Bronchial epithelial cell (primary cell): Measurements from ENCODE around the gene PKMYT1. TPM values are rescaled to one million over a fixed set of nuclear protein-coding genes. Genes with fewer than 3 reads are reported as not detected.

Experiments
- DNase-seq: peaks from one replicate; pipeline ENCODE4 v3.0.0-alpha.2; 2010; ENCODE audit warnings: low read depth
- FAIRE-seq: peaks from 2 replicates; lab custom pipeline; 2011; peaks lifted over from hg19 to GRCh38; lab: Jason Lieb, UNC
- H3K27me3 ChIP-seq: 2 replicates; pipeline ENCODE4 v1.5.1; 2011; ENCODE audit warnings: low read length; ENCODE audit not compliant: control insufficient read depth, insufficient read depth
- H3K36me3 ChIP-seq: 2 replicates; pipeline ENCODE4 v1.5.1; 2011; ENCODE audit warnings: low read length; ENCODE audit not compliant: control insufficient read depth, insufficient read depth
- H3K4me3 ChIP-seq: 2 replicates; pipeline ENCODE4 v1.5.1; 2011; ENCODE audit warnings: mild to moderate bottlenecking, low read depth, low read length, control low read depth
- total RNA-seq: library from RNA; depleted of rRNA; stranded (reverse); fragments of >200 nt; gene quantifications from 2 replicates; pipeline ENCODE4 v1.2.1, GENCODE V29; 2014
- TF ChIP-seq, protein P1 (sequence below): IDR thresholded peaks from 2 replicates; pipeline ENCODE4 v1.5.1; 2011; ENCODE audit warnings: mild to moderate bottlenecking, moderate library complexity, low read length, control low read depth, inconsistent platforms; ENCODE audit not compliant: insufficient read depth, severe bottlenecking

Gene PKMYT1
- total RNA-seq, 1 donor from 2014 or later: 0.26 TPM

GRCh38 chr16:2954656-2955381 is 25.4 kb downstream of the PKMYT1 start:
- FAIRE-seq (no peak), DNase-seq (no peak)
- Histone ChIP-seq H3K27me3 (peaks cover 8% of the 10 kb centered on the region), H3K4me3 (no peak overlapping the region), H3K36me3 (no peaks in the 10 kb centered on the region)
- TF ChIP-seq, protein P1, sequence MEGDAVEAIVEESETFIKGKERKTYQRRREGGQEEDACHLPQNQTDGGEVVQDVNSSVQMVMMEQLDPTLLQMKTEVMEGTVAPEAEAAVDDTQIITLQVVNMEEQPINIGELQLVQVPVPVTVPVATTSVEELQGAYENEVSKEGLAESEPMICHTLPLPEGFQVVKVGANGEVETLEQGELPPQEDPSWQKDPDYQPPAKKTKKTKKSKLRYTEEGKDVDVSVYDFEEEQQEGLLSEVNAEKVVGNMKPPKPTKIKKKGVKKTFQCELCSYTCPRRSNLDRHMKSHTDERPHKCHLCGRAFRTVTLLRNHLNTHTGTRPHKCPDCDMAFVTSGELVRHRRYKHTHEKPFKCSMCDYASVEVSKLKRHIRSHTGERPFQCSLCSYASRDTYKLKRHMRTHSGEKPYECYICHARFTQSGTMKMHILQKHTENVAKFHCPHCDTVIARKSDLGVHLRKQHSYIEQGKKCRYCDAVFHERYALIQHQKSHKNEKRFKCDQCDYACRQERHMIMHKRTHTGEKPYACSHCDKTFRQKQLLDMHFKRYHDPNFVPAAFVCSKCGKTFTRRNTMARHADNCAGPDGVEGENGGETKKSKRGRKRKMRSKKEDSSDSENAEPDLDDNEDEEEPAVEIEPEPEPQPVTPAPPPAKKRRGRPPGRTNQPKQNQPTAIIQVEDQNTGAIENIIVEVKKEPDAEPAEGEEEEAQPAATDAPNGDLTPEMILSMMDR: no peak

DNA sequence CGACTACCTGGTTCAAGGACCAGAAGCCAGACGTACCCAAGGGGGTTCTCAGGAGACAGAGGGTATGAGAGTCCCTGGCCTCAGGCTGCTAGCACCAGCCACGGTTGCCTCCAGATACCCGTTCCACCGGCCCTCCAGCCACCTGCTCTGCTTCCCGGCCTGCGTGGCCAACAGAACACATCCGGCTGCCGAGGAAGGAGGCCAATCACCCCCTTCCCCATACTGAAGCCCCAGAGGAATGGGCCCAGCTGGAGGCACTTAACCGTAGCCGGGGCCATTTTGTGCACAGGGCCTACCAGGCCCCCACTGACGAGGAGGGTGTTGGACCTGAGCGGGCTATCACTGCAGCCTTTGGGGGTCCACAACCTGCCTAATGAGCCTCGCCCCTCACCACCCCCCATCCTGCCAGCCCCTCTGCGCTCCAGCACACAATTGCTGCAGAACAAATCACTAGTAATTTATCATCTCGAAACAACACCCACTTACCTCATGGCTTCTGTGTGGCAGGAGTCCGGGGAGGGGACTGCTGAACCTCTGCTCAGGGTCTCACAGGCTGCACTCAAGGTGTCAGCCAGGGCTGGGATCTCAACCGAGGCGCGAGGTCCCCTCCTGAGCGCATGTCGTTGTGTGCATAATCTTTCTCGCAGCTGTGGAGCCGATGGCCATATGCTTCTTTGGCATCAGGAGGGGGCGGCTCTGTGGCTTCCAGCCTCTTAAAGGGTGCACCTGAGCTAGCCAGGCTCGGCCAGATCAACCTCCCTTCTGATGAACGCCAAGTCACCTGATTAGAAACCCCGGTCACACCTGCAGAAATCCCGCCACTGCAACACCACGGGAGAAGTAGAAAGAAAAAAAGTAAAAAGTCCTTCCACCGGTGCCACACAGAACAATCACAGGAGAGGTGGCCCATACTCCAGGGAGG is 26.3 kb downstream of the PKMYT1 start:
- TF ChIP-seq, protein P1: no peak
- FAIRE-seq: no peak
- Histone ChIP-seq H3K36me3 (peaks cover 2% of the 10 kb centered on the region), H3K27me3 (peaks cover 8% of the 10 kb centered on the region), H3K4me3 (no peak overlapping the region)
- DNase-seq: no peak

- Histone ChIP-seq H3K27me3 (peaks cover 8% of the 10 kb centered on the region), H3K4me3 (no peak overlapping the region), H3K36me3 (peaks cover 5% of the 10 kb centered on the region)
- FAIRE-seq (no peak), DNase-seq (no peak)
- TF ChIP-seq, protein P1: no peak
Observed at GRCh38 chr16:2952679-2953078, 27.6 kb downstream of the PKMYT1 start.

DNA sequence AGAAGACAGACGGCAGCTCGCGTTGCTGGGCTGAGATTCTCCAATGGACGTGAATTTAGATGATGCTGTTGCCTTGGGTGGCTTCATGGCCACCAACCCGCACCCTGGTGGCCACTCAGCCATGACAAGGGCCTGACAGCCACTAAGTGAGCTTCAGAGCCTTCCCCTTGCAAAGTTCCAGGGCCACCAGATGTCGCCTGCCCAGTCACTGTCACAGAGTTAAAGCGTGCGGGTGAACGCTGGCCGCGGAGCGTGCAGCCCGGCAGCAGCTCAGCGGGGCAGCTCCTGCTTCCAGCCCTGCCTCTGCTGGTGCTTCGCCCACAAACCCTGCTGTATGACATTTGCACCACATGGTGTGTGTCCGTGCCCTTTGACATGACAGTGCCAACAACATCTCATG is 29.5 kb downstream of the PKMYT1 start:
- TF ChIP-seq, protein P1: no peak
- DNase-seq: no peak
- no peak overlapping the region for H3K4me3 ChIP-seq
- FAIRE-seq: no peak
- peaks cover 5% of the 10 kb centered on the region for H3K36me3 ChIP-seq
- peaks cover 8% of the 10 kb centered on the region for H3K27me3 ChIP-seq

DNA sequence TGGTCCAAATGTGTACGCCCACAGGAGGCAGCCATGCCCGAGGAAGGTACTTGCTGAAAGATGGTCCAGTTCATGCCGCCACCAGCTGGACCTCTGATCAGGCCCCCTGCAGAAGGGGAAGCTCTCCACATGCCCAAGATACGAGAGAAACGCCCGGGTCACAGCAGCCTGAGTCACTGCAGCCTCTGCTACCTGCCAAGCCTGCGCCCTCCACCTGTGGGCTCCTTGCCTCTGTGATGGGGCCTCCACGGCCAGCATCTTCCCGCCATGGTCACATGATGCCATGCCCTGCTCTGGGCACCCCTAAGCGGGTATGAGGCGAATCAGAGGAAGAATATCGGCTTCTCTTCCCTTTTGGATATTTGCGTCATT is 29.9 kb downstream of the PKMYT1 start:
- peaks cover 5% of the 10 kb centered on the region for H3K36me3 ChIP-seq
- DNase-seq (no peak), FAIRE-seq (no peak)
- peaks cover 8% of the 10 kb centered on the region for H3K27me3 ChIP-seq
- TF ChIP-seq, protein P1: no peak
- H3K4me3 ChIP-seq: no peak overlapping the region
